ENCODE data around the gene TBK1.

TBK1 gene

GRCh38 chr12:64451687-64452558, at the start of gene TBK1:
TSS of gene TBK1 (plus strand) at chr12:64452120. CDS start at chr12:64455871, 3,751 bp downstream.
- DNase-seq, result peak; percentile 93

DNA sequence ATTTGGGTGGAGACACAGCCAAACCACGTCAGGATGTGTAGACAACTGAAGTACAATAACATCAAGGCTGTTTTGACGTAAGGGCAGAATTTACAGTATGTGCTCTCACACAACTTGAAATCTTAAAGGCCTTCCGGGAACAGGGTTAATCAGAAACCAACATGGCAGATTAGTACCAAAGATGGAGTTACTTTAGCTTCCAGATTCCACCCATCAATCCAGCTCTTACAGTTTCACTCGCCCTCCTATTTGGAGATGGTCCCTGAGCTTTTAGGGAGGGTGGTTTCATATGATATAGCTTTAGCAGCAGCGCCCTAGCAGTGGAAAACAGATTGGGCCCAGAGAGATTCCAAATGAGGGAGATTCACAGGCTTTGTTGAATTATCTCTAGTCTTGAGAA, 49.7 kb upstream of the TBK1 start:
- DNase-seq, result no peak

- peak; percentile 98 for DNase-seq
Measured at GRCh38 chr12:64403707-64404469, 48.0 kb upstream of the TBK1 start, which contains the start of gene XPOT. TSS of gene XPOT (plus strand) at chr12:64404392. CDS start at chr12:64410036, 5,644 bp downstream.

- peak; percentile 78 for DNase-seq
Measured at GRCh38 chr12:64404470-64405256, 47.3 kb upstream of the TBK1 start.

GRCh38 chr12:64407342-64408223, 44.3 kb upstream of the TBK1 start:
- DNase-seq, result no peak

DNA sequence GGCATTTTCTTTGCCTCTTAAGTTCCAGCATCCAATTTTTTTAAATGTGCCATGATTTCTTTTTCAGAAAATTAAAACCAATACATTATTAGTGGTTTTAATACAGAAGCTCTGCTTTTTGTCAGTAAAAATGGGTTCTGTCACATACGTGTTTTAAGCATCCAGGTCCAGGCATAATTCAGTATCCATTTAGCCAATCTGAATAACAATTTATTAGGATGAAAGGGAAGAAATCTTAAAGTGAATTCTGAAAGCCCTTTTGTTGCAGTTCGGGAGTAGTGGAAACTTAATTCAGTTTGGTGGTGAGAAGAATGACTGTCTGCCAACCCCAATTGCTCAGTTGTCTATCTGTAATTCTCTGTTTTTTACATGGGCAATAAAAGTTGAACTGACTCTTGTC, 40.5 kb upstream of the TBK1 start:
- DNase-seq, result no peak

GRCh38 chr12:64412459-64412858, 39.5 kb upstream of the TBK1 start:
- no peak for DNase-seq

DNA sequence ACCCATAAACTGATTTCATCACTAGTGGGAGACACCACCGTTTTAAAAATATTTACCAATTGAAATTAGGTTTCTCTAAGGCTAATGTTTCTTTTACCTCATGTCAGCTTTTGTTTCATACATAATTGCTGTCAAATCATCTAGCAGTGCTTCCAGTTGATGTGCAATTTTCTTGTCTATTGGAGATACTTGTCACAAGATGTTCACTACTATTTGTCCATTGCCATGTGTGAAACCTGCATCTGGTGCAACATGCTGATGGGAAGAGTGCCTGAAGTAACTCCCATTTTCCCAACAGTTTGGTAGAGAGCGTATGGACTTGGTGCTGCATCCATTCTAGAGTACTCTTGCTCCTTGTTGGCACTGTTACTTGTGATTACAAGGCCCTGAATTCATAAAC, 38.0 kb upstream of the TBK1 start:
- no peak for DNase-seq

- no peak for DNase-seq
Measured at GRCh38 chr12:64418209-64418608, 33.7 kb upstream of the TBK1 start.

- no peak for DNase-seq
Measured at GRCh38 chr12:64419696-64420095, 32.2 kb upstream of the TBK1 start.

DNA sequence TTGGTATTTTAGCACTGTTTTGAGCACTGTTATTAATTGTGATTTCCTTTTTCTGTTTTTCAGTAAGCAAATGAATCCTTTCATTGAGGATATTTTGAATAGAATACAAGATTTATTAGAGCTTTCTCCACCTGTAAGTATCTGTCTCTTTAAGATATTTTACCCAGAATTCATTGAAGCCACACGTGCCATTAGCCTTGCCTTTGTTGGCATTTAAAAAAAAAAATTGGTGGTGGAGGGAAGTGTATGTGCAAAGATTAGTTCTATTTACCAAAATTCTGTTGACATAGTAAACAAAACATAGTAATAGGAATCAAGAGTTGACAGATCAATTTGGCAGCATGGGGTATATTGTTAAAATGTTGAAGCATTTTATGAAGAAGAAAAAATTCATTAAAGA, 23.9 kb upstream of the TBK1 start:
- no peak for DNase-seq

- no peak for DNase-seq
Measured at GRCh38 chr12:64428956-64429355, 23.0 kb upstream of the TBK1 start.

GRCh38 chr12:64430886-64431285, 21.0 kb upstream of the TBK1 start:
- no peak for DNase-seq

GRCh38 chr12:64431791-64432190, 20.1 kb upstream of the TBK1 start:
- DNase-seq, result no peak

- no peak for DNase-seq
Measured at GRCh38 chr12:64433915-64434314, 18.0 kb upstream of the TBK1 start.

DNA sequence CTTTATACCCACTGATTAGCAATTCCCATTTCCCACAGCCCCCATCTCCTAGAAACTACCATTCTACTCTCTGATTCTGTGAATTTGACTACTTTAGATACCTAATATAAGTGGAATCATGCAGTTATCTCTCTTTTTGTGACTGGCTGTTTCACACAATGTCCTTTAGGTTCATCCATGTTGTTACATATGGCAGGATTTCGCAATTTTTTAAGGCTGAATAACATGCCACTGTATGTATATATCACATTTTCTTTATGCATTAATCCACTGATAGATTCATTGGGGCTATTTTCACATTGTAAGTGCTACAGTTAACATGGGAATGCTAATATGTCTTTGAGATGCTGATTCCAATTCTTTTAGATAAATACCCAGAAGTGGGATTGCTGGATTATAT, 11.8 kb upstream of the TBK1 start:
- no peak for DNase-seq

GRCh38 chr12:64445490-64445889, 6.4 kb upstream of the TBK1 start:
- DNase-seq, result no peak

DNA sequence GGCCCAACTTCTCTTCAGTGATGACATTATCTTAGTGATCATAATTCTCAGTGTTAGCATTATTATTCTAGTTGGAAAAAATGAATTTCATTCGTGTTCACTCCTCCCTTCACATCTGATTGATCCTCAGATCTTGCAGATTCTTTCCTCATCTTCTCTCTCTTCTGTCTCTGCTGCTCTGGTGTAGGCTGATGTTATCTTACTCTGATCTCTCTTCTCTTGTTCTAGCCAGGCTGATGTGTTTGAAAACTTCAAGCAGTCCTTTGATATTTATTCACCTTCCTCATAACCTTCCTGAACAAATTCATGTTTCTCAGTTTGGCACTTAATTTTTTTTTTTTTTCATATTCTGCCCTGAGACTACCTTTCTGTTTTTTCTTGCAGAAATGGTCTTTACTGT, 5.6 kb upstream of the TBK1 start:
- DNase-seq, result no peak

DNA sequence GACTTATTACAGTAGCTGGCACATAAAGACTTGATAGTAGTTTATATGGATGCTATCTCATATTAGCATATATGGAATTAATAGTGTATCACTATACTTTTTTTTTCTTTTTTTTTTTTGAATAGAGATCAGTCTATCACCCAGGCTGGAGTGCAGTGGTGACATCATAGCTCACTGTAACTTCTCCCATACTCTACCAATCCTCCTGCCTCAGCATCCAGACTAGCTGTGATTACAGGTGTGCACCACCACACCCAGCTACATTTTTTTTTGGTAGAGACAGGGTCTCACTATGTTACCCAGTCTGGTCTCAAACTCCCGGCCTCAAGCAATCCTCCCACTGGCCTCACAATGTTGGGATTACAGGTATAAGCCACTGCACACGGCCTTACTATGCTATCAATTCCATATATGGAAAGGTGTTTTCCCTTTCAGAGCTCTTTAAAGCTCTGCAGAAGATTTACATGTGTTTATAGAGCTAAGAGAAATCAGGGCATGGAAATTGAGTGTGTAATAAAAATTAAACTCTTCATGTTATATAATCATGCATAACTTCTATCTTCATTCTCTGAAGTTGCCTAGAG, 1.8 kb upstream of the TBK1 start:
- no peak for DNase-seq

DNA sequence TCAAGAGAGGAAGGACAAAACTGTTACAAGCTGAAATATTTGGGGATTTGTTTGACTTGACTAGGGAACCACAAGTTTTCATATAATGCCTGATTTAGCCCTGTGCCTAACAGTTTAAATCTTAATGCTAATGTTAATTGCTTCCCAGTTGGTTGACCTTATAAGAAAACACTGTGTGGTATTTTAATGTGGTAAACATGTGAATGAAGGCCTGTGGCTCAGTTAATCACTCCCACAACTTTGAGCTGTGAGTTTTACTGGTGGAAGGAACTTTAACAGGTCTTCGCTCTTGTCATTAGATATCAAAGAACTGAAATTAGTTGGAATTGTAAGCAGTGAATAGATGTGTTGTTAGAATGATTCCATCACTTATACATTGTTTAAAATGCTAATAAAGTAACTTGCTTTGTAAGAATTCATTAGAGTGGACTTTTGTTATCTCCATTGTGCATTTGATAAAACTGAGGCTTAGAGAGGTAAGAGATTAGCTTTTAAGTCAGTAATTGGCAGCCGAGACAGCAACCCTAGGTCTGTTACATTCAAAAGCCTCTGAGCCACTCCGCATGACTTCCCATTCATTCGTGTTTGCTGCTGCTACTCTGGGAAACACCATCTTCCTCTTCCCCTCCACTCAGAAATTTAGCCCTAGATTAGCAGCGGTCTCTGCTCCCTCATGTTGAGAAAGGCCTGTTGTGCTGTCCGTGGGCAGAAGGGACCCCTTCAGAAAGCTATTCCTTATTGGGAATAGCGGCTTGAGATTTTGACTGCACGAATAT, 1.0 kb upstream of the TBK1 start:
- DNase-seq, result no peak
